Gastrocnemius medialis (tissue), 4 donors: ENCODE results near the gene LRRN3. TPM values are rescaled to one million over a fixed set of nuclear protein-coding genes. Genes with fewer than 3 reads are reported as not detected.

ENCODE experiments used
- ATAC-seq, 2 donors: fragments of 150-250 bp; one replicate each; pipeline ENCODE4 v1.9.1; 2016
- DNase-seq, 2 donors: peaks; one replicate each; pipeline ENCODE4 v3.0.0-alpha.2; 2019
- H3K27ac ChIP-seq, 4 donors: fragments of 200-600 bp; sonication (generic); 1 replicate in 1 of 4; 2 replicates in 3 of 4; pipeline ENCODE4 v1.5.1; 2016 to 2018; ENCODE audit warnings: mild to moderate bottlenecking in 2 of 4, moderate library complexity in 1 of 4
- H3K27me3 ChIP-seq, 3 donors: fragments of 200-600 bp; sonication (generic) in 2 of 3; 1 replicate in 1 of 3; 2 replicates in 2 of 3; pipeline versions ENCODE4 v1.5.1 to v1.6.0; 2016 to 2019; ENCODE audit warnings: mild to moderate bottlenecking in 1 of 3, moderate library complexity in 1 of 3
- H3K36me3 ChIP-seq, 2 donors: fragments of 200-600 bp; sonication (generic) in 1 of 2; one replicate each; pipeline ENCODE4 v1.5.1; 2017 to 2018
- H3K4me1 ChIP-seq, 2 donors: fragments of 200-600 bp; sonication (generic) in 1 of 2; one replicate each; pipeline ENCODE4 v1.5.1; 2016 to 2017; ENCODE audit warnings: mild to moderate bottlenecking in 2 of 2
- H3K4me3 ChIP-seq, 4 donors: fragments of 200-600 bp; sonication (generic) in 3 of 4; 1 replicate in 1 of 4; 2 replicates in 3 of 4; pipeline ENCODE4 v1.5.1; 2016 to 2019; ENCODE audit warnings: mild to moderate bottlenecking in 2 of 4
- H3K9me3 ChIP-seq, 3 donors: fragments of 200-600 bp; sonication (generic) in 2 of 3; 1 replicate in 1 of 3; 2 replicates in 2 of 3; pipeline ENCODE4 v1.5.1; 2016 to 2019
- POLR2A ChIP-seq, 2 donors: fragments of 450-650 bp; IDR thresholded peaks; one replicate each; pipeline ENCODE4 v1.6.1; 2017; ENCODE audit warnings: antibody characterized with exemption in 2 of 2, mild to moderate bottlenecking in 2 of 2, moderate library complexity in 2 of 2
- in situ Hi-C, 4 donors: fragments of 200-750 bp; cut with MboI; loops; one replicate each; pipeline versions ENCODE4 v1.15.0 to v1.8.0; 2017; ENCODE audit warnings: low sequenced_read_pairs in 4 of 4
- intact Hi-C: fragments of 100-400 bp; cut with DNase I; formaldehyde crosslinking; loops from one replicate; pipeline ENCODE4 v1.15.1; 2023; ENCODE audit warnings: low total_unique reads
- total RNA-seq, 4 donors: library from RNA; depleted of rRNA; stranded (reverse); fragments of >200 nt; gene quantifications; one replicate each; pipeline versions ENCODE4 v1.1.0 to v1.2.3, GENCODE V29; 2016
- TF ChIP-seq, protein P1 (sequence below), 5 experiments: fragments of 450-650 bp in 3 of 5; fragments of 200-600 bp in 2 of 5; sonication (generic) in 2 of 5; IDR thresholded peaks in 4 of 5; conservative IDR thresholded peaks in 1 of 5; 1 replicate in 4 of 5; 2 replicates in 1 of 5; pipeline ENCODE4 v1.5.1; 2016 to 2019; ENCODE audit warnings: antibody characterized with exemption in 5 of 5, mild to moderate bottlenecking in 3 of 5, moderate library complexity in 3 of 5

The LRRN3 gene
- total RNA-seq, 4 donors from 2014 or later, result 0.42 to 11.7 (median 6.9) TPM

DNA sequence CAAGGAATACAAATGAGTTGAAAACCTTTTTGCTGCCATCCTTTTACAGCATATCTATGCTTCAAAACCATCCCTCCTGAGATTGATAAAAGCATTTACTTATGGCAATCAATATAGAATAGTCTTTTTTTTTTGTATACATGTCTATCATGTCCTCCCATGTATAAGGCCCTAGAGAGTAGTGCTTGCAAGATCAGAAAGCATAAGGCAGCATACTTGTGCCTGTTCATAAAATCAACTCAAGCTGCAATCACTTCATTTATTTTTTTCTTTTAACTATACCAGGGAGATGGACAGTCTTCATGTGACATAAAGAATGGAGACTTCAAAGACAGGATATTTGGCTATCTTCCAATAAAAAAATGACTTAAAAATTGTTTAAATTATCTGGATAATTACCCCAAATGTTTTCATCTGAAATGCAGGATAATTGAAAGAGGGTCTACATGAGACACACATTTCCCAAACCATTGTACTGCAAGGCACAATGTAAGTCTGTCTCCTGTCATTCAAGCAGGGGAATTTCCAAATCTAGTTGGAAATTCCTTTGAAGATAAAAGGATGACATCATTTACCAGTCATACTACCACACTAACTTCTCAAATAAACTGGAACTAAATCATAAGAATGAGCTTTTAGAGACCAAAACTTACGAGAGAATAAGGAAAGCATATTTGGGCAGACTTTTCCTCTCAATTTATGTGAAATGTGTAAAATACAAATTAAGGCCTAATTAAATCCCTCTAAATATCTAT lies 22.5 kb downstream of the LRRN3 start:
- intact Hi-C loops, result no loop called here

DNA sequence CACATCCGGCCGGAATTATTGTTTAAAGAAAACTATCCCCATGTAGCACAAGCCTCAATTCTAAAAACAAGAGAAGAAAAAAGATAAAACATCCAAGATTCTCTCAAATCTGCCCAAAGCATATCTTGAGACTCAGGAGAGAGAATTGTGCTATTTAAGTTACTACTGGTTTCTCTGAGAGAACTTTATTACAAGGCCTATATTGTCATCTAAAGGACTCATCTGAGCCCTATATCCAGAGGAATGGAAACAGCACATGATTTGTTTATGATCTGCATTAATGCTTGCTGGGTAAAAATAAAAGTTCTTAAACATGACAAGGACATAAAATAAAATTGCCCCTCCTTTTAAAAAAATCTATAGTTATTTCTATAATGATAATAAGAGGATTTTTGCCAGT lies 25.0 kb downstream of the LRRN3 start:
- DNase-seq, result no peak
- Histone ChIP-seq H3K9me3 (no peaks in the 10 kb centered on the region), H3K36me3 (no peaks in the 10 kb centered on the region), H3K27ac (no peak overlapping the region), H3K4me1 (no peaks in the 10 kb centered on the region), H3K4me3 (no peak overlapping the region), H3K27me3 (no peaks in the 10 kb centered on the region)
- intact Hi-C loops, result no loop called here
- no peak for ATAC-seq
- no peak for TF ChIP-seq POLR2A (IDR thresholded peaks at IDR 0.05)
- TF ChIP-seq, protein P1, sequence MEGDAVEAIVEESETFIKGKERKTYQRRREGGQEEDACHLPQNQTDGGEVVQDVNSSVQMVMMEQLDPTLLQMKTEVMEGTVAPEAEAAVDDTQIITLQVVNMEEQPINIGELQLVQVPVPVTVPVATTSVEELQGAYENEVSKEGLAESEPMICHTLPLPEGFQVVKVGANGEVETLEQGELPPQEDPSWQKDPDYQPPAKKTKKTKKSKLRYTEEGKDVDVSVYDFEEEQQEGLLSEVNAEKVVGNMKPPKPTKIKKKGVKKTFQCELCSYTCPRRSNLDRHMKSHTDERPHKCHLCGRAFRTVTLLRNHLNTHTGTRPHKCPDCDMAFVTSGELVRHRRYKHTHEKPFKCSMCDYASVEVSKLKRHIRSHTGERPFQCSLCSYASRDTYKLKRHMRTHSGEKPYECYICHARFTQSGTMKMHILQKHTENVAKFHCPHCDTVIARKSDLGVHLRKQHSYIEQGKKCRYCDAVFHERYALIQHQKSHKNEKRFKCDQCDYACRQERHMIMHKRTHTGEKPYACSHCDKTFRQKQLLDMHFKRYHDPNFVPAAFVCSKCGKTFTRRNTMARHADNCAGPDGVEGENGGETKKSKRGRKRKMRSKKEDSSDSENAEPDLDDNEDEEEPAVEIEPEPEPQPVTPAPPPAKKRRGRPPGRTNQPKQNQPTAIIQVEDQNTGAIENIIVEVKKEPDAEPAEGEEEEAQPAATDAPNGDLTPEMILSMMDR (IDR thresholded peaks at IDR 0.05 in 4 of 5, conservative IDR thresholded peaks at IDR 0.05 in 1 of 5), result no peak
- in situ Hi-C loops, result no loop called here

More for the DNA sequence above, 22.5 kb downstream of the LRRN3 start:
- no peaks in the 10 kb centered on the region for H3K9me3 ChIP-seq
- in situ Hi-C loops, result no loop called here
- no peaks in the 10 kb centered on the region for H3K36me3 ChIP-seq
- no peak for TF ChIP-seq POLR2A (IDR thresholded peaks at IDR 0.05)
- TF ChIP-seq, protein P1 (IDR thresholded peaks at IDR 0.05 in 4 of 5, conservative IDR thresholded peaks at IDR 0.05 in 1 of 5), result no peak
- H3K27me3 ChIP-seq, result no peaks in the 10 kb centered on the region
- no peak overlapping the region for H3K4me3 ChIP-seq
- ATAC-seq (no peak), DNase-seq (no peak)
- peaks cover 0 to 5% of the 10 kb centered on the region in 2 donors for H3K4me1 ChIP-seq
- no peak overlapping the region for H3K27ac ChIP-seq

- ATAC-seq (no peak), DNase-seq (no peak)
- in situ Hi-C loops, result no loop called here
- TF ChIP-seq POLR2A (IDR thresholded peaks at IDR 0.05), result no peak
- TF ChIP-seq, protein P1 (IDR thresholded peaks at IDR 0.05 in 4 of 5, conservative IDR thresholded peaks at IDR 0.05 in 1 of 5), result no peak
- no peaks in the 10 kb centered on the region for H3K27me3 ChIP-seq
- H3K4me1 ChIP-seq, result no peaks in the 10 kb centered on the region
- intact Hi-C loops, result no loop called here
- no peaks in the 10 kb centered on the region for H3K9me3 ChIP-seq
- H3K27ac ChIP-seq, result no peak overlapping the region
- H3K4me3 ChIP-seq, result no peak overlapping the region
- H3K36me3 ChIP-seq, result no peaks in the 10 kb centered on the region
These were observed 36.1 kb downstream of the LRRN3 start for GRCh38 chr7:111126987-111127386.

GRCh38 chr7:111129435-111129834 lies 38.5 kb downstream of the LRRN3 start:
- no peaks in the 10 kb centered on the region for H3K36me3 ChIP-seq
- DNase-seq, result no peak
- H3K9me3 ChIP-seq, result no peaks in the 10 kb centered on the region
- intact Hi-C loops (no loop called here), in situ Hi-C loops (no loop called here)
- ATAC-seq, result no peak
- H3K27ac ChIP-seq, result no peak overlapping the region
- H3K4me1 ChIP-seq, result no peaks in the 10 kb centered on the region
- no peaks in the 10 kb centered on the region for H3K27me3 ChIP-seq
- H3K4me3 ChIP-seq, result no peak overlapping the region
- TF ChIP-seq, protein P1 (IDR thresholded peaks at IDR 0.05 in 4 of 5, conservative IDR thresholded peaks at IDR 0.05 in 1 of 5), result no peak
- no peak for TF ChIP-seq POLR2A (IDR thresholded peaks at IDR 0.05)
